ENCODE measurements around the gene PRKACA.

DNA sequence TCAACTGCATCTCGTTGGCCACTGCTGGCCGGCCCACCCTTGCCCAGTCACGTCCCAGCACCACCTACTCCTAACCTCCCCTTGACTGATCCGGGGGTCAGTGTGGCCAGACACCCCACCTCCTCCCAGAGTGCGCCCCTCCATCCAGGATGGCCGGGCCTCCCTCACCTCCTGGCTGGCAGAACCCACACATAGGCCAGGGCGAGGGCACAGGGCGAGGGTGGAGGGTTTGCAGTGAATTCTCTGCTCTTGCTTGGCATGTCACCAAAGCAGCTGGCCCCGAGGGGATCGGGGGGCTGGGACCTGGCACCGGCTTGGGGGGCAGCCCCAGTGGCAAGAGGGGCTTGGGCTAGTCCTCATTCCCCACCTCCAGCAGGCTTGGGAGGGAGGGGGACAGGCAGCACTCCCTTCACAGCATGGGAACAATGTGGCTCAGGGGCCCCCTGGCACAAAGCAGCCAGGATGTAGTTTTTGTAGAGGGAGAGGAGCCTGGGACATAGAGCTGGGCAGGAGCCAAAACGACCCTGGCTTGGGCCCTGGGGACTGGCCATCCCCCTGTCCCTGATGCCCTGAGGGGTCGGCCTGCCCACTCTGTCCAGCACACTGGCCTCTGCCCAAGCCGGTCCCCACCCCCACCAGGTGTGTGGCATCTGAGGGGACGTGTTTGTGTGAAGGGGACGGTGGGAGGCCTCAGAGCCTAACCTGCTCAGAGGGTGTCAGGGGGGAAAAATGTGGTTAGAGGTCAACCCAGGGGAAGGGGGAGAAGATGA, 47.3 kb upstream of the PRKACA start:
- TF ChIP-seq, protein P1, sequence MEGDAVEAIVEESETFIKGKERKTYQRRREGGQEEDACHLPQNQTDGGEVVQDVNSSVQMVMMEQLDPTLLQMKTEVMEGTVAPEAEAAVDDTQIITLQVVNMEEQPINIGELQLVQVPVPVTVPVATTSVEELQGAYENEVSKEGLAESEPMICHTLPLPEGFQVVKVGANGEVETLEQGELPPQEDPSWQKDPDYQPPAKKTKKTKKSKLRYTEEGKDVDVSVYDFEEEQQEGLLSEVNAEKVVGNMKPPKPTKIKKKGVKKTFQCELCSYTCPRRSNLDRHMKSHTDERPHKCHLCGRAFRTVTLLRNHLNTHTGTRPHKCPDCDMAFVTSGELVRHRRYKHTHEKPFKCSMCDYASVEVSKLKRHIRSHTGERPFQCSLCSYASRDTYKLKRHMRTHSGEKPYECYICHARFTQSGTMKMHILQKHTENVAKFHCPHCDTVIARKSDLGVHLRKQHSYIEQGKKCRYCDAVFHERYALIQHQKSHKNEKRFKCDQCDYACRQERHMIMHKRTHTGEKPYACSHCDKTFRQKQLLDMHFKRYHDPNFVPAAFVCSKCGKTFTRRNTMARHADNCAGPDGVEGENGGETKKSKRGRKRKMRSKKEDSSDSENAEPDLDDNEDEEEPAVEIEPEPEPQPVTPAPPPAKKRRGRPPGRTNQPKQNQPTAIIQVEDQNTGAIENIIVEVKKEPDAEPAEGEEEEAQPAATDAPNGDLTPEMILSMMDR (IDR thresholded peaks at IDR 0.05) = no peak
- TF ChIP-seq EZH2 (IDR thresholded peaks at IDR 0.05) = no peak
- TF ChIP-seq EZH2phosphoT487 (IDR thresholded peaks at IDR 0.05) = no peak
